ENCODE results near the gene GSN. TPM values are rescaled to one million over a fixed set of nuclear protein-coding genes. Genes with fewer than 3 reads are reported as not detected.

Gene GSN
- polyA plus RNA-seq, 2 of the 4 experiments (the other 2 are of a cell fraction): 33.7 to 77.2 TPM

DNA sequence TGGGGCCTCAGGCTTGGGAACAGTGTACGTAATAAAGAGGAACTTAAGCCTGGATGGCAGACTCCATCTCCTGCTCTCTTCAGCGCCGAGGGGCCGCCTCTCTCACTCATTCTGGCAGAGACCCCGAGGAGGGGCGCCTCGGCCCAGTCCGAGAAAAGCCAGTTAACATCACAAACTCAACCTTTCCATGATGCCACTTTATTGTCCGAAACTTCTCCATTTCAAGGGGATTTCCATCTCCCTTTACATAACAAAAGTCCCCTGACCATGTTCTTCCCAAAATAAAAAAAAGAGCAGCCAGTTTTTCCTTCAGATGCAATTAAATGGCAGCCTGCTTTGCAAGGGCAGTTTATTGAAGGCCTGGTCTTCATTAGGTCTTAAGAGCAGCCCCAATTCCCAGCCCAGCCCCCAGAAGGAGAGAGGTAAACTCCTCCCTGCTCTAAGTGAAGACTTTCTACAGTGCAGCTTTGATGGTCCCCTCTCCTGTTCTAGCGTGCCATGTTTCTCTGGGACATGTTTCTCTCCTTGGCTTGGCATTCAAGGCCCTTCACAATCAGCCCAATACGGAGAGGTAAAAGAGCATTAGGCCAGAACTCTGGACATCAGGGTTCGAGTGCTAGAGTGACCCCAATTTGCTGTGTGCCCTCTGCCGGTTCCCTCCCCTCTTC lies 46.8 kb upstream of the GSN start (continued):
- TF ChIP-seq, protein P1, sequence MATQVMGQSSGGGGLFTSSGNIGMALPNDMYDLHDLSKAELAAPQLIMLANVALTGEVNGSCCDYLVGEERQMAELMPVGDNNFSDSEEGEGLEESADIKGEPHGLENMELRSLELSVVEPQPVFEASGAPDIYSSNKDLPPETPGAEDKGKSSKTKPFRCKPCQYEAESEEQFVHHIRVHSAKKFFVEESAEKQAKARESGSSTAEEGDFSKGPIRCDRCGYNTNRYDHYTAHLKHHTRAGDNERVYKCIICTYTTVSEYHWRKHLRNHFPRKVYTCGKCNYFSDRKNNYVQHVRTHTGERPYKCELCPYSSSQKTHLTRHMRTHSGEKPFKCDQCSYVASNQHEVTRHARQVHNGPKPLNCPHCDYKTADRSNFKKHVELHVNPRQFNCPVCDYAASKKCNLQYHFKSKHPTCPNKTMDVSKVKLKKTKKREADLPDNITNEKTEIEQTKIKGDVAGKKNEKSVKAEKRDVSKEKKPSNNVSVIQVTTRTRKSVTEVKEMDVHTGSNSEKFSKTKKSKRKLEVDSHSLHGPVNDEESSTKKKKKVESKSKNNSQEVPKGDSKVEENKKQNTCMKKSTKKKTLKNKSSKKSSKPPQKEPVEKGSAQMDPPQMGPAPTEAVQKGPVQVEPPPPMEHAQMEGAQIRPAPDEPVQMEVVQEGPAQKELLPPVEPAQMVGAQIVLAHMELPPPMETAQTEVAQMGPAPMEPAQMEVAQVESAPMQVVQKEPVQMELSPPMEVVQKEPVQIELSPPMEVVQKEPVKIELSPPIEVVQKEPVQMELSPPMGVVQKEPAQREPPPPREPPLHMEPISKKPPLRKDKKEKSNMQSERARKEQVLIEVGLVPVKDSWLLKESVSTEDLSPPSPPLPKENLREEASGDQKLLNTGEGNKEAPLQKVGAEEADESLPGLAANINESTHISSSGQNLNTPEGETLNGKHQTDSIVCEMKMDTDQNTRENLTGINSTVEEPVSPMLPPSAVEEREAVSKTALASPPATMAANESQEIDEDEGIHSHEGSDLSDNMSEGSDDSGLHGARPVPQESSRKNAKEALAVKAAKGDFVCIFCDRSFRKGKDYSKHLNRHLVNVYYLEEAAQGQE (IDR thresholded peaks at IDR 0.05): no peak
- no peak for TF ChIP-seq CHD4 (IDR thresholded peaks at IDR 0.05; ENCODE audit: borderline replicate concordance)

GRCh38 chr9:121221664-121222055 lies 46.3 kb upstream of the GSN start:
- Histone ChIP-seq H3K4me2 (no peak overlapping the region), H3K27ac (no peak overlapping the region), H3K4me3 (no peak overlapping the region), H3K4me1 (0 out of 3 replicates have a peak, but pooled peaks cover 7% of the 10 kb centered on the region), H3K9me3 (no peaks in the 10 kb centered on the region)
- no peak for DNase-seq (ENCODE audit: low read depth in 1 of 2, low spot score in 1 of 2)
- FAIRE-seq: no peak
- no peak for ATAC-seq
- POLR2A ChIA-PET: no interaction called here
- TF ChIP-seq POLR2A (IDR thresholded peaks at IDR 0.05; ENCODE audit: low read length): no peak
- no peak for TF ChIP-seq HOXB13 (CRISPR knock-in tag; IDR thresholded peaks at IDR 0.05; ENCODE audit: low read depth)
- CTCF ChIA-PET: interaction anchor here (0.7 to 9.3 kb wide), 10 partner anchors 7 to 374 kb away, joined by 3 to 74 read pairs (median 8); no protein-coding TSS in a partner anchor
- WGBS (ENCODE audit: missing lambda C conversion rate): 89% methylated on average over 2 of the region's 2 CpGs

- DNase-seq (ENCODE audit: low read depth in 1 of 2, low spot score in 1 of 2) (peak in 1 of 2 experiments; percentile 55), FAIRE-seq (no peak), ATAC-seq (peak; percentile 59 to 79; a peak in 4 of 6 replicates)
- Histone ChIP-seq H3K4me1 (0 out of 3 replicates have a peak, but pooled peaks cover 7% of the 10 kb centered on the region), H3K4me2 (peak overlapping the region; percentile 41; the same call in 1 of the 3 replicates), H3K4me3 (no peak overlapping the region), H3K9me3 (no peaks in the 10 kb centered on the region), H3K27ac (no peak overlapping the region)
- TF ChIP-seq CBX2 (IDR thresholded peaks at IDR 0.05; ENCODE audit: borderline replicate concordance, low read depth) (no peak), GATA3 (IDR thresholded peaks at IDR 0.05; ENCODE audit: borderline replicate concordance) (no peak), RAD21 (conservative IDR thresholded peaks at IDR 0.05 in 1 of 2, IDR thresholded peaks at IDR 0.05 in 1 of 2) (peak; percentile 51 to 66), SMC3 (IDR thresholded peaks at IDR 0.05) (peak; percentile 42; the same call in 1 of the 3 replicates), NR3C1 (IDR thresholded peaks at IDR 0.05) (no peak), EHMT2 (IDR thresholded peaks at IDR 0.05; ENCODE audit: low read depth) (no peak), CEBPB (IDR thresholded peaks at IDR 0.05) (no peak)
- TF ChIP-seq, protein P2, sequence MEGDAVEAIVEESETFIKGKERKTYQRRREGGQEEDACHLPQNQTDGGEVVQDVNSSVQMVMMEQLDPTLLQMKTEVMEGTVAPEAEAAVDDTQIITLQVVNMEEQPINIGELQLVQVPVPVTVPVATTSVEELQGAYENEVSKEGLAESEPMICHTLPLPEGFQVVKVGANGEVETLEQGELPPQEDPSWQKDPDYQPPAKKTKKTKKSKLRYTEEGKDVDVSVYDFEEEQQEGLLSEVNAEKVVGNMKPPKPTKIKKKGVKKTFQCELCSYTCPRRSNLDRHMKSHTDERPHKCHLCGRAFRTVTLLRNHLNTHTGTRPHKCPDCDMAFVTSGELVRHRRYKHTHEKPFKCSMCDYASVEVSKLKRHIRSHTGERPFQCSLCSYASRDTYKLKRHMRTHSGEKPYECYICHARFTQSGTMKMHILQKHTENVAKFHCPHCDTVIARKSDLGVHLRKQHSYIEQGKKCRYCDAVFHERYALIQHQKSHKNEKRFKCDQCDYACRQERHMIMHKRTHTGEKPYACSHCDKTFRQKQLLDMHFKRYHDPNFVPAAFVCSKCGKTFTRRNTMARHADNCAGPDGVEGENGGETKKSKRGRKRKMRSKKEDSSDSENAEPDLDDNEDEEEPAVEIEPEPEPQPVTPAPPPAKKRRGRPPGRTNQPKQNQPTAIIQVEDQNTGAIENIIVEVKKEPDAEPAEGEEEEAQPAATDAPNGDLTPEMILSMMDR (IDR thresholded peaks at IDR 0.05): peak; percentile 78
- ChIA-PET POLR2A (no interaction called here), CTCF (interaction anchor here (0.7 to 9.3 kb wide), 30 partner anchors 8 to 224 kb away, joined by 3 to 74 read pairs (median 4); partner anchors contain the start of genes GSN and RAB14)
- 46% methylated on average over 12 of the region's 12 CpGs for WGBS (ENCODE audit: missing lambda C conversion rate)
These were observed 45.3 kb upstream of the GSN start for GRCh38 chr9:121222524-121223171.

DNA sequence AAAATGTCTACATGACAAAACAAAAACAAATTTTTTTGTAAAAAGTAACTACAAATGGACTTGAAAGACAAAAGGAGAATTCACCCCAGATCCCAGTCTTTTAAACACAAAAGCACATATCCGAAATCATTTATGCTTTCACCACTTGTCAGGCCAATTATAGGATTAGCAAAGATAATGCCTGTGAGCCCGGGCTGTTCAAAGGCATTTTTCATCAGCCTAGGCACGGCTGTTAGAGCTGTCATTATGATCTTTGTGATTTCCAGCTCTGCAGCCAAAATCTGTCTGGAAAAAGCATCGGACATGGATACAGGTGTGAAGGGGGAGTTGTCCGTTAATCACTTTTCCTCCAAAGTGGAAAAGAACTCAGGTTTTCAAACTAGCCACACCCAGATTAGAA lies 42.7 kb upstream of the GSN start:
- H3K4me1 ChIP-seq: 0 out of 3 replicates have a peak, but pooled peaks cover 12% of the 10 kb centered on the region
- TF ChIP-seq MAFK (IDR thresholded peaks at IDR 0.05; ENCODE audit: partially characterized antibody): no peak
- no peak for TF ChIP-seq HDAC2 (IDR thresholded peaks at IDR 0.05)
- TF ChIP-seq TP53 (CRISPR knock-in tag; IDR thresholded peaks at IDR 0.05): no peak
- no peak for TF ChIP-seq MYC (IDR thresholded peaks at IDR 0.05; ENCODE audit: borderline replicate concordance, low read length)
- TF ChIP-seq FOSB (CRISPR knock-in tag; IDR thresholded peaks at IDR 0.05): no peak
- no peak for TF ChIP-seq HOXB13 (CRISPR knock-in tag; IDR thresholded peaks at IDR 0.05; ENCODE audit: low read depth)
- H3K27ac ChIP-seq: no peak overlapping the region
- ChIA-PET CTCF (interaction anchor here (1.1 to 9.3 kb wide), 6 partner anchors 10 to 175 kb away, joined by 3 to 74 read pairs (median 8); no protein-coding TSS in a partner anchor), POLR2A (no interaction called here)
- ATAC-seq: no peak
- DNase-seq (ENCODE audit: low read depth in 1 of 2, low spot score in 1 of 2): no peak
- no peak overlapping the region for H3K4me2 ChIP-seq
- 83% methylated on average over 5 of the region's 5 CpGs for WGBS (ENCODE audit: missing lambda C conversion rate)
- no peaks in the 10 kb centered on the region for H3K9me3 ChIP-seq
- no peak overlapping the region for H3K4me3 ChIP-seq
- no peak for FAIRE-seq

Data from A549 (cell line).